ENCODE results near the gene GLRX5.
"Not testable (repeated sequence)": the region's sequence is repeated elsewhere in the genome, so short reads cannot be mapped to it uniquely, and the experiment has no call there.

Gene GLRX5

DNA sequence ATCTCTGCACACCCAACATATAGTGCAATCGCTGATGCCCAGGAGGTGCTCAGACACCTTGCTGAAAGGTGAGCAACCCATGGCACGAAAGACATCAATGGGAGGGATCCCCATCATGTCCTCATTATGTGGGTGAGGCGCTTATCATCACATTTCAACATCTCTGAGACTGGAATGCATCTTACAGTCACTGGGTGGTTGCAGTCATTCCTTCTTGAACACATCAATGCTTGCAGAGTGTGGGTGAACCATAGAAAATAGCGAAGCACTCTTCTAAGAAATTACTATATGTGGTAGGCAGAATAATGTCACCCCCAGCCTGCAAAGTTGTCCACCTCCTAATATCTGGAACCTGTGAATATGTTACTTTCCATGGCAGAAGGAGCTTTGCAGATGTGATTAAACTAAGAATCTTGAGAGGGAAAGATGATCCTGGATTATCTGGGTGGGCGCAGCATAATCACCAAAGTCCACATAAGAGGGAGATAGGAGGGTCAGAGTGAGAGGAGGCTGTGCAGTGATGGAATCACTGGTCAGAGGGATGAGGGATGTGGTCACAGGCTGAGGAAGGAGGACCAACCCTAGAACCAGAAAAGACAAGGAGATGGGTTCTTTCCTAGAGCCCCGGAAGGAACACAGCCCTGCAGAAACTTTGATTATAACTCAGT is 51.2 kb downstream of the GLRX5 start:
- no peak for DNase-seq (ENCODE audit: low read depth)
- no peak overlapping the region for H3K4me3 ChIP-seq (ENCODE audit: low read depth, low read length)

DNA sequence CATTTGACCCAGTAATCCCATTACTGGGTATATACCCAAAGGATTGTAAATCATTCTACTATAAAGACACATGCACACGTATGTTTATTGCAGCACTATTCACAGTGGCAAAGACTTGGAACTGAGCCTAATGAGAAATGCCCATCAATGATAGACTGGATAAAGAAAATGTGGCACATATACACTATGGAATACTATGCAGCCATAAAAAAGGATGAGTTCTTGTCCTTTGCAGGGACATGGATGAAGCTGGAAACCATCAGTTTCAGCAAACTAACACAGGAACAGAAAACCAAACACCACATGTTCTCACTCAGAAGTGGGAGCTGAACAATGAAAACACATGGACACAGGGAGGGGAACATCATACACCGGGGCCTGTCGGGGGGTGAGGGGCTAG is 56.3 kb downstream of the GLRX5 start:
- DNase-seq (ENCODE audit: low read depth); H3K4me3 ChIP-seq (ENCODE audit: low read depth, low read length): not testable (repeated sequence)
